Liver (tissue), 3 donors: ENCODE measurements around the gene CHCHD4.

Source experiments
- CTCF ChIP-seq: fragments of 150-350 bp; IDR thresholded peaks from 2 replicates; pipeline ENCODE4 v1.5.1; 2017; ENCODE audit warnings: improper control_type of control experiment, low read depth, low read length; ENCODE audit not compliant: missing input control
- EGR1 ChIP-seq, 2 donors: IDR thresholded peaks; 2 replicates each; pipeline ENCODE4 v1.6.1; 2016 to 2018; ENCODE audit warnings: antibody characterized with exemption in 2 of 2, low read depth in 2 of 2
- donor health status: healthy.
- donor health status: healthy.

GRCh38 chr3:14117468-14118399, 6.9 kb downstream of the CHCHD4 start:
- TF ChIP-seq CTCF (no peak), EGR1 (IDR thresholded peaks at IDR 0.05; ENCODE audit: low read depth in 2 of 2) (no peak)
